Activated naive CD4-positive, alpha-beta T cell treated with anti-CD3 and anti-CD28 coated beads, Interleukin-2, amount 10 ng/mL, durations not matched to agents 7 days and 5 days (primary cell): ENCODE results near the gene PNMA1.

Experiments used
- CTCF ChIA-PET: fragments of 350-600 bp; sonication (Branson Sonifier 250); formaldehyde crosslinking; loops from one replicate; lab custom pipeline; 2021; ENCODE audit warnings: antibody characterized with exemption; lab: Charles Lee
- DNase-seq: peaks from one replicate; pipeline ENCODE4 v3.0.0-alpha.2; 2020
- H3K27ac Mint-ChIP-seq: one replicate; pipeline ENCODE4 v1.8.0; 2021; ENCODE audit warnings: mild to moderate bottlenecking, moderate library complexity, mixed read lengths
- H3K27me3 Mint-ChIP-seq: one replicate; pipeline ENCODE4 v1.8.0; 2021; ENCODE audit warnings: mild to moderate bottlenecking, mixed read lengths
- H3K36me3 Mint-ChIP-seq: one replicate; pipeline ENCODE4 v1.8.0; 2021; ENCODE audit warnings: mixed read lengths
- H3K4me1 Mint-ChIP-seq: one replicate; pipeline ENCODE4 v1.8.0; 2021; ENCODE audit warnings: mixed read lengths
- H3K4me3 Mint-ChIP-seq: one replicate; pipeline ENCODE4 v1.8.0; 2021; ENCODE audit warnings: mild to moderate bottlenecking, moderate library complexity, mixed read lengths
- H3K9me3 Mint-ChIP-seq: one replicate; pipeline ENCODE4 v1.8.0; 2021; ENCODE audit warnings: mixed read lengths

PNMA1 gene

DNA sequence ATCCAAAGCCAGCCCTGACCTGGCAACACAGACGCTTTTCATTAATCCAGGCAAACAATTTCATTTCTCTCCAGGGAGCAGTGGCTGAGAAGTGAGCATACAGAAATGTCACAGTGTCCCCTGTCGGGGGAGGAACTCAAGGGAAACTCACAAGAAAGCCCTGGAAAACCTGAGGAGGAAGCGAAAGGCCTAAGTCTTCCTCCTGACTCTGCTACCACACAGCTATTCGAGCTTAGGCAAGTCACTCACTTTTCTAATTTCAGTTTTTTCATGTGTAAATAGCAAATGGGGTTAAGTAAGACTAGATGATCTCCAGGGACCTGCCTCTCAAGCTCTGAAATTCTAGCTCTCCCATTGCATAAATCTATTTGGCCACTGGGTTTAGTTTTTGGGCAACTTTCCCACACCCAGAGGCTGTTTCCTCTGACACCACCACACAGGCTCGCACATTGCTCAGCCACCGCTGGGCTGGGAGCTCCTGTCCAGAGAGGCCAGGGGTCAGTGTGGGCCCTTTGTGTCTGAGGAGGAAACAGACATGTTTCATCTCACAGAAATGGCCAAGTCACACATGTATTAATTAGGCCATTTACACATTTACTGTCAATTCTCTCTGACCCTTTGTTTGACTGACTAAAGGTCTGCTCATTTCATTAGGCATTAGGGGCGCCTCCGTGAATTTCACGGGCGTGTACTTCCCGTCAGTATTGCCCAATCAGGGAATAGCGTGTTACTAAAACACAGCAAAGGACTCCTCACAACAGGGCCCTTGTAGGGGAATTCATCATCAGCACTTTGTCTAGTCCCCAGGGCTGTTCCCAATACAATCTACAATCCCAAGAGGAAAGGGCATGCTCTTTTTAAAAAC lies 9.8 kb upstream of the PNMA1 start:
- H3K4me1 Mint-ChIP-seq: peaks cover 18% of the 10 kb centered on the region
- no peaks in the 10 kb centered on the region for H3K27me3 Mint-ChIP-seq
- no peaks in the 10 kb centered on the region for H3K9me3 Mint-ChIP-seq
- H3K4me3 Mint-ChIP-seq: no peak overlapping the region
- CTCF ChIA-PET: interaction anchor here (1.2 to 1.4 kb wide), 4 partner anchors 31 to 103 kb away, joined by 3 read pairs; no protein-coding TSS in a partner anchor
- DNase-seq: no peak
- H3K27ac Mint-ChIP-seq: peak overlapping the region; percentile 33
- H3K36me3 Mint-ChIP-seq: peaks cover 65% of the 10 kb centered on the region

DNA sequence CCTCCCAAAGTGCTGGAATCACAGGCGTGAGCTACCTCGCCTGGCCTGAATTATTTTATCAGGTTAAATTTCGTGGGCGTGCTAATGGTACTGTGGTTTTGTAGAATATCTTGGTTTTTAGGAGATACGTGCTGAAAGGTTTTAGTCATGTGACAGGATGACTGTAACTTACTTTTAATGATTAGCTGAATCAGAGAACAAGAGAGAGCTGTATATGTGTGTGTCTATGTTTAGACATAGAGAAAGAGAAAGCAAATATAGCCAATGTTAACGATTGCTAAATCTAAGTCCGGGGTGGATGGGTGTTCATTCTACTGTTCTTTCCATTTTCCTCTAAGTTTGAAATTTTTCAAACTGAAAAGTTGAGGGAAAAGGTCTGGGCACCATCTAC lies 9.2 kb upstream of the PNMA1 start:
- no peak overlapping the region for H3K27ac Mint-ChIP-seq
- peaks cover 12% of the 10 kb centered on the region for H3K4me1 Mint-ChIP-seq
- H3K9me3 Mint-ChIP-seq: no peaks in the 10 kb centered on the region
- DNase-seq: no peak
- no peak overlapping the region for H3K4me3 Mint-ChIP-seq
- CTCF ChIA-PET: interaction anchor here (1.2 kb wide), 3 partner anchors 36 to 103 kb away, joined by 3 read pairs; no protein-coding TSS in a partner anchor
- no peaks in the 10 kb centered on the region for H3K27me3 Mint-ChIP-seq
- H3K36me3 Mint-ChIP-seq: peaks cover 60% of the 10 kb centered on the region

DNA sequence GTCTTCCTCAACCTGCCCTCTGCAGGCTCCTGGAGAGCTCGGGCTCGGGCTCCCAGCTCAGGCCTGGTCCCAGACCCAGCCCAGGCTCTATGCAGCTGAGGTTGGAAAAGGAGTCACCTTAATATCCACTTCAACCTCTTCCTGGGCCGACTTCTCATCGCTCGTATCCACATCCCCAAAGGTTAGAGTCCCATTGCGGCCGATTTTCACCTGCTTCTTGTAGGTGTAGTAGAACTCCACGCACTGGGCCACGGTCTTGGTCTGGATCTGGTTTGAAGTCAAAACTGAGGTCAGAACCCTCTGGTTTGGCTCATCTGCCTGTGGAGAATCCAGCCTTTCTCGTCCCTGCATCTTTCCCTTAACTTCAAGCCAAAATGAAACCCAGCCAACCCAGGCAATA lies 8.4 kb upstream of the PNMA1 start:
- Mint-ChIP-seq H3K36me3 (peaks cover 59% of the 10 kb centered on the region), H3K27ac (no peak overlapping the region), H3K27me3 (no peaks in the 10 kb centered on the region), H3K4me1 (peaks cover 7% of the 10 kb centered on the region), H3K9me3 (no peaks in the 10 kb centered on the region), H3K4me3 (no peak overlapping the region)
- CTCF ChIA-PET: interaction anchor here (0.8 to 1.2 kb wide), 2 partner anchors 37 to 103 kb away, joined by 3 read pairs; no protein-coding TSS in a partner anchor
- DNase-seq: no peak

DNA sequence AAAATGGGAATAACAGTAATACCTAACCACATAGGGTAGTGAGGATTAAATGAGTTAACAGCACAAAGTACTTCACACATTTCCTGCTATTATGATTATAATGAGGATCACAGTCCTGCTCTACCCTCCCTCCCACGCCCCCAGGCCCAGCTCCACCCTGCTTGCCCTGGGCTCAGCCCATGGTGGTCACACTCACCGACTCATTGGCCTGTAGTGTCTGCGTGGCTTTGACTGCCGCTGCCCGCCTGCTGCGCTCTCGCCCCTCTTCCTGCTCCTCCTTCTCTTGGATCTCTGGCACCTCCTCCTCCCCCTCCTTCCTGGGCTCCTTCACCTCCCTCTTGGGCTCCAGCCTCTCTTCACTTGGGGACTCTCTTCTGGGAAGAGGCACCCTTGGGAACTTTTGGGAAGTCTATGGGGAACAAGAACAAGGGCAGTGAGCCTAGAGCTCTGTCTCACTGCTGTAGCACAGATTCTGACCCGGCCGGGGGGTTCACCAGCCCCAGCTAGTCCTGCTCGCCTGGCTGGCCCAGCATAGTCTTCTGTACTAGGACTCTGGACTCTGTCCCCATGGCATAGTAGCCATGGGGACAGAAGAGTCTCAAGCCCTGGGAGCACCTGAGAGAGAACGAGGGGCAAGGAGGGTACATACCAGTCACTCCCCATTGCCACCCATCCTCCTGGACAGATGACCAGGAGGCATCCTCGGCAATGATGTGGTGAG lies 7.1 kb upstream of the PNMA1 start:
- H3K9me3 Mint-ChIP-seq: no peaks in the 10 kb centered on the region
- DNase-seq: no peak
- H3K4me1 Mint-ChIP-seq: peaks cover 2% of the 10 kb centered on the region
- no peaks in the 10 kb centered on the region for H3K27me3 Mint-ChIP-seq
- peak overlapping the region; percentile 56 for H3K27ac Mint-ChIP-seq
- H3K36me3 Mint-ChIP-seq: peaks cover 58% of the 10 kb centered on the region
- CTCF ChIA-PET: interaction anchor here (2.3 kb wide), 1 partner anchor 8 kb away, joined by 11 read pairs; no protein-coding TSS in a partner anchor
- H3K4me3 Mint-ChIP-seq: no peak overlapping the region

DNA sequence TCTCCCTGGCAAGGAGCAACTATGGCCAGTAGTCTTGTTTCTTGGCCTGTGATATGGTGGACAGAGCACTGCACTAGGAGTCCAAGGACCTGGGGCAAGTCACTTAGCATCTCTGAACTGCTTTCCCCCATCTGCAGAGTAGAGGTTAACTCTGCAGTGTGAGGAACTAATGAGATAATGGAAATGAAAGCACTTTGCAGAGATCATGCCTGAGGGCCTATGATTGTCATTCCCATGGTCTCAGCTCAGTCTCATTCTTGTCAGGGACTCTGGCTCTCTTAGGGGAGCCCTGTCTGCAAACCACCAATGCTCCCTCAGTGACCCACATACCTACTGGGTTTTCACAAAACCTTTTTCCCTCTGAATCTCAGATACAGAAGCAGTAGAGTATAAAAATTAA lies 6.5 kb upstream of the PNMA1 start:
- Mint-ChIP-seq H3K27me3 (no peaks in the 10 kb centered on the region), H3K9me3 (no peaks in the 10 kb centered on the region), H3K27ac (no peak overlapping the region), H3K4me1 (peaks cover 5% of the 10 kb centered on the region), H3K4me3 (no peak overlapping the region), H3K36me3 (peaks cover 55% of the 10 kb centered on the region)
- CTCF ChIA-PET: interaction anchor here (2.3 kb wide), 1 partner anchor 9 kb away, joined by 11 read pairs; no protein-coding TSS in a partner anchor
- no peak for DNase-seq

DNA sequence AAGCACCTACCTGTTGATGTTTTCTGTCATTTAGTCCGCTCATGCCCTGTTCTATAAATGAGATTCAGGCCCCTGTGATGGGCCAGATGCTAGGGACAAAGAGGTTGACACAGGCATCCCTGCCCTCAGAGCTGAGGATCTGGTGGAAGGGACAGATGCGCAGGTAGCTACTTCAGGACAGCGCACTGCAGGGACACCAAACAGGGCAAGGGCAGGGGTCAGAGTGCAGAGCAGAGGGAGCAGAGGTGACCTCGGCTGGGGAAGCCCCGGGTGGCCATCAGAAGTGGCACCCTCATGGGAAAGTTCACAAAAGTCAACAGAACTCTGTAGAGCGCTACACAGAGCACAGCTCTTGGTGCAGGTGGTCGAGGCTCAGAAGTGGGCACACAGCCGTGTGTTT lies 5.6 kb upstream of the PNMA1 start:
- H3K27me3 Mint-ChIP-seq: no peaks in the 10 kb centered on the region
- peaks cover 54% of the 10 kb centered on the region for H3K36me3 Mint-ChIP-seq
- no peak overlapping the region for H3K27ac Mint-ChIP-seq
- CTCF ChIA-PET: interaction anchor here (0.6 to 2.3 kb wide), 2 partner anchors 9 to 198 kb away, joined by 3 to 11 read pairs; no protein-coding TSS in a partner anchor
- no peak for DNase-seq
- no peak overlapping the region for H3K4me3 Mint-ChIP-seq
- H3K4me1 Mint-ChIP-seq: peaks cover 9% of the 10 kb centered on the region
- no peaks in the 10 kb centered on the region for H3K9me3 Mint-ChIP-seq

DNA sequence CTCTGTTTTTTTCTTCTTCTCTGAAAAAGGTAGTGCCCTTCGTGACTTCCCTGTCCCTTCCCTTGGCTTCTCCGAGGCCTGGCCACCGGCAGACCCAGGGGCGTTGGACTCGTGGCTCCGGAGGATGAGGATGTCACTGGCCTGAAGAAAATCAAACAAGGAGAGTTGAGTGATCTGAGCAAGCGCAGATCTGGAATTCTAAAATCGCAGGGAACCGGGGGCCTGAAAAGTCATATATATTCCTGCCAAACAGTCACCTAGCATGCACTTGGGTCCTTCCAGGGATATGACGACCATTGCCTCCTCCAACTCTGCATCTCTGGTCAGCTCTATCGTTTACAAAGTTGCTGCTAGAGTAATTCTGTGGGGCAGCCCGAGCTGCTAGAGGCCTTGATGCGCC lies 5.2 kb upstream of the PNMA1 start:
- peak overlapping the region; percentile 52 for H3K27ac Mint-ChIP-seq
- H3K36me3 Mint-ChIP-seq: peaks cover 56% of the 10 kb centered on the region
- no peaks in the 10 kb centered on the region for H3K27me3 Mint-ChIP-seq
- H3K4me1 Mint-ChIP-seq: peaks cover 13% of the 10 kb centered on the region
- no peak for DNase-seq
- H3K4me3 Mint-ChIP-seq: no peak overlapping the region
- CTCF ChIA-PET: interaction anchor here (0.6 to 2.3 kb wide), 2 partner anchors 10 to 198 kb away, joined by 3 to 11 read pairs; no protein-coding TSS in a partner anchor
- no peaks in the 10 kb centered on the region for H3K9me3 Mint-ChIP-seq

DNA sequence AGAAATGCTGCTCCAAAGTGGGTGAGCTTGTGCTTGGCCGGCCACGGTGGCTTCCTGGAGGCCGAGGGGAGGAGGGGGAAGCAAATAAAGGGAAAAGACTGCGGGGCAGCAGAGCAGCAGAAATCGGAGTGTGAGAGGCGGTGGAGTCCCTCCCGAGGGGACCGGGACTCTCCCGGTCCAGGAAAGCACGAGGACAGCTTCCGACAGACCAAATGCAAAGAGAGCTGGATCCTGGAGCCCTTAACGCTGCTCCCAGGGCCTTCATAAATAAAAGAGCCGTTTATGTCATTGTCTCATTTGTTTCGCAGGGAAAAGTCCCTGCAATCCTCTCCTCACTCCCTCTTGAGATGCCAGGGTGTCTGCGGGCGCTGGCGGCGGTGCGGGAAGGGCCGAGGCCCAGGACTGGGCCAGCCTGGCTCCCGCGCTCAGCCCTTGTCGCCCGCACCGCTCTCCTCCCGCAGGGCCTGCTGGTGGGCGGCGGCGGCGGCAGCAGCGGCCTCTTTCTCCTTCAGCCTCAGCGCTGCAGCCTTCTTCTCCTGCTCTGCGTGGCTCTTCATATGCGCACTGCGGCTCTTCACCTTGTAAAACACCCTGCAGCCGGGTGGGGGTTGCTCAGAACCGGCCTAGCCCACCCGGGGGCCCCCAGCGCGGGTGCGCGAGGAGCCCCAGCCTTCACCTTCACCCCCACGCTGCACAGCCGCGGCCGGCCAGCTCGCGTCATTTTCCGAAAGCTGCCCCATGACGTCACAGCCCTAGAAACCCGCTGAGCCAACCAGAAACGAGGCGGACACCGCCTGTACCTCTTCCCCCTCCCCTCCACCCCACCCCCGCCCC lies 4.5 kb upstream of the PNMA1 start:
- Mint-ChIP-seq H3K36me3 (peaks cover 50% of the 10 kb centered on the region), H3K4me3 (no peak overlapping the region), H3K9me3 (no peaks in the 10 kb centered on the region), H3K4me1 (peaks cover 15% of the 10 kb centered on the region), H3K27ac (no peak overlapping the region), H3K27me3 (no peaks in the 10 kb centered on the region)
- CTCF ChIA-PET: interaction anchor here (2.3 to 3.5 kb wide), 2 partner anchors 10 to 11 kb away, joined by 11 to 23 read pairs; no protein-coding TSS in a partner anchor
- no peak for DNase-seq

DNA sequence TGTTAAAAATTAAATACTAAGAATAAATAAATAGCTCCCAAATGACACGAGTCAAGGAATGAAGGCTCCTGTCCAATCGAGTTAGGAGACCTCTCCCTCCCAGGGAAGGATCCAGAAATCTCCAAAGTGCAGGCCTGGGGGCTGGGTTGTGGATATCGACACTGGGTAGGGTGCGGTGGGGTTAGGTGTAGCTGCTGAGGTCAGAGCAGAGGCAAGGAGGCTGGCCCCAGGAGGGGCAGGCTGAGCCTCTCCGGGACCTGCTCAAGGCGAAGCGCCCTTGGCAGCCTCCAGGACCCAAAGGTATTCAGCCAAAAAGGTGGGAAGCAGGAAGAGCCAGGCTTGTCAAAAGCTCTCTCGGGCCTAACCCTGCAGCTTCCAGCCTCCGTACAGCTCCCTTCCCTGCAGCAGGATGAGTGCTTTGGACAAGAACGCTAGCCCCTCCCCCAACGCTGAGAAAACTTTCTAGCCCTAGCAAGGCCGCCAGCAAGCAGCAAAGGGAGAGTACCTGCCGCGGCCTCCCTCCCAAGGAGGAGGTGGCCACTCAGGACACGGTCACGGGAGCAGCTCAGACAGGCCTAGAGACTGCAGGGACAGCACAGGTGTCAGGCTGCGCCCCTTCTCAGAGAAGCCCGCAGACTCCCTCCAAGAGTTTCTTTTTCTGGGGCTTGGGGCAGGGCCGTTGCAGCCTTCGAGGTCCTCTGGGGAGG lies 3.7 kb upstream of the PNMA1 start:
- DNase-seq: no peak
- Mint-ChIP-seq H3K9me3 (no peaks in the 10 kb centered on the region), H3K27ac (no peak overlapping the region), H3K27me3 (no peaks in the 10 kb centered on the region), H3K36me3 (peaks cover 50% of the 10 kb centered on the region), H3K4me3 (no peak overlapping the region), H3K4me1 (peaks cover 18% of the 10 kb centered on the region)
- CTCF ChIA-PET: interaction anchor here (0.6 to 3.5 kb wide), 3 partner anchors 10 to 565 kb away, joined by 3 to 23 read pairs (median 3); no protein-coding TSS in a partner anchor

DNA sequence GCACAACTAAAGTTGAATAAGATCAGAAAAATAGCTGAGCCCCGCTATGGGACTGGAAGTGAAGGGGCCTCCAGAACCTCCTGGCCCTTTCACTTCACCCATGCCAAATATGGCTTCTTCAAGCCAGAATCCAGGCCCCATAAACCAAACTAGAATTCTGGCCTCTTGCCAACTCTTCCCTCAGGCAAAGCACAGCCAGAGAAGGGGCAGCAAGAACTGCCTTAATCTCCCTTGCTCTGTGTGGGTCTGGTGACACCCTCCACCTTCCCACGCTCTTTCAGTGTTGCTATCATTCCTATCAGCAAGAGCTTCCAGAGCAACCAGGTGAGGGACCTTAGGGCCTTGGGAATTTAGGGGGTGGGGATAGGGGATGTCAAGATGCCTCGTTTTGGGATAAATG lies 3.1 kb upstream of the PNMA1 start:
- DNase-seq: no peak
- H3K36me3 Mint-ChIP-seq: peaks cover 47% of the 10 kb centered on the region
- no peak overlapping the region for H3K4me3 Mint-ChIP-seq
- H3K4me1 Mint-ChIP-seq: peaks cover 24% of the 10 kb centered on the region
- H3K27me3 Mint-ChIP-seq: no peaks in the 10 kb centered on the region
- H3K9me3 Mint-ChIP-seq: no peaks in the 10 kb centered on the region
- peak overlapping the region; percentile 22 for H3K27ac Mint-ChIP-seq
- CTCF ChIA-PET: interaction anchor here (0.6 to 3.5 kb wide), 3 partner anchors 11 to 565 kb away, joined by 3 to 23 read pairs (median 3); no protein-coding TSS in a partner anchor

DNA sequence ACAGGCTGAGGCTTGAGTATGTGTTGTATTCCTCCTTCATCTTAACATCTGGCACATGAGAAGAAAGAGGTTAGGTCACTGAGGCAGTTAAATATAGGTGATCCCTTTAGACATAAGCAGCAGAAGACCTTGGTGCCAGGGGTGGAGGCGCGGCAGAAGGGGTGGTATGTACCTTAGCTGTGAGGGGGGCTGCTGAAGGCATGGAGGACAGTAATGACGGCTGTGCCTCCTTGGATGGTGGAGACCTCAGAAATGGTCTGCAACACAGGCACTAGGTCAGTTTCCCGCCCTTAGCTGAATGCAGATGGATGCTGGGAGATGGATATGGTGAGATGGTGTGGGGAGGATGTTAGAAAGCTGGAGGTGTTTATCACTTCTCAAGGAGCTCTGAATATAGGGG lies 1.5 kb upstream of the PNMA1 start:
- CTCF ChIA-PET: interaction anchor here (3.5 kb wide), 1 partner anchor 13 kb away, joined by 23 read pairs; no protein-coding TSS in a partner anchor
- H3K27me3 Mint-ChIP-seq: no peaks in the 10 kb centered on the region
- H3K4me1 Mint-ChIP-seq: peaks cover 30% of the 10 kb centered on the region
- no peak for DNase-seq
- H3K4me3 Mint-ChIP-seq: no peak overlapping the region
- no peak overlapping the region for H3K27ac Mint-ChIP-seq
- H3K9me3 Mint-ChIP-seq: no peaks in the 10 kb centered on the region
- peaks cover 38% of the 10 kb centered on the region for H3K36me3 Mint-ChIP-seq

DNA sequence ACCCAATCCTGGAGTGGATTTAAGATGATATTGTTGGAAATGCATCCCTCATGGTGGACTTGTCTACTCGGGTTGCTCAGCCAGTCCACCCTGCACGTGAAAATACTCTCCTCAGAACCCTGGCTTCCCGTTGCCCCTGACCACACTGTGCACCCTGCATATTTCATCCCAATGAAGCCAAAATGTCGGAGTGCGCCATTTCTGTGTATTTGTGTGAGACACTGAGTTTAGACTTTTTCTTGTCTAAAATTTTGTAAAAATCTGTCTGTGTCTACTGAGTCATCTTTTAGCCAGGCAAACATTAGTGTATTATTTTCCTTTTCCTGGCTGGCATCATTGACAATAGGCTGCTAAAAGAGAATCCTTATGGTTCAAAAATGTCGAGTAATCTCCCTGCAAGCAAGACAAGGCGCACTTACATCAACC lies 485 bp upstream of the PNMA1 start:
- peaks cover 34% of the 10 kb centered on the region for H3K4me1 Mint-ChIP-seq
- no peaks in the 10 kb centered on the region for H3K27me3 Mint-ChIP-seq
- CTCF ChIA-PET: no interaction called here

More for the DNA sequence above, 485 bp upstream of the PNMA1 start:
- Mint-ChIP-seq H3K27ac (peak overlapping the region; percentile 85), H3K4me3 (peak overlapping the region; percentile 76), H3K9me3 (no peaks in the 10 kb centered on the region), H3K36me3 (peaks cover 35% of the 10 kb centered on the region)
- no peak for DNase-seq
